Fibroblast of the aortic adventitia (primary cell): ENCODE data around the gene ACE. TPM values are rescaled to one million over a fixed set of nuclear protein-coding genes. Genes with fewer than 3 reads are reported as not detected.

ENCODE experiments used
- DNase-seq: peaks from one replicate; pipeline ENCODE4 v3.0.0-alpha.2; 2010; ENCODE audit warnings: low read depth
- H3K4me3 ChIP-seq: 2 replicates; pipeline ENCODE4 v1.5.1; 2011; ENCODE audit warnings: low read depth, mild to moderate bottlenecking, control low read depth, low read length, moderate library complexity
- total RNA-seq: library from RNA; depleted of rRNA; stranded (reverse); fragments of >200 nt; gene quantifications from 2 replicates; pipeline ENCODE4 v1.2.3, GENCODE V29; 2012; ENCODE audit warnings: low replicate concordance
- TF ChIP-seq, protein P1 (sequence below): IDR thresholded peaks from 2 replicates; pipeline ENCODE4 v1.5.1; 2011; ENCODE audit warnings: mild to moderate bottlenecking, low read length, control low read depth, inconsistent platforms; ENCODE audit not compliant: insufficient read depth

The ACE gene
- total RNA-seq, 1 donor: 24.3 TPM

DNA sequence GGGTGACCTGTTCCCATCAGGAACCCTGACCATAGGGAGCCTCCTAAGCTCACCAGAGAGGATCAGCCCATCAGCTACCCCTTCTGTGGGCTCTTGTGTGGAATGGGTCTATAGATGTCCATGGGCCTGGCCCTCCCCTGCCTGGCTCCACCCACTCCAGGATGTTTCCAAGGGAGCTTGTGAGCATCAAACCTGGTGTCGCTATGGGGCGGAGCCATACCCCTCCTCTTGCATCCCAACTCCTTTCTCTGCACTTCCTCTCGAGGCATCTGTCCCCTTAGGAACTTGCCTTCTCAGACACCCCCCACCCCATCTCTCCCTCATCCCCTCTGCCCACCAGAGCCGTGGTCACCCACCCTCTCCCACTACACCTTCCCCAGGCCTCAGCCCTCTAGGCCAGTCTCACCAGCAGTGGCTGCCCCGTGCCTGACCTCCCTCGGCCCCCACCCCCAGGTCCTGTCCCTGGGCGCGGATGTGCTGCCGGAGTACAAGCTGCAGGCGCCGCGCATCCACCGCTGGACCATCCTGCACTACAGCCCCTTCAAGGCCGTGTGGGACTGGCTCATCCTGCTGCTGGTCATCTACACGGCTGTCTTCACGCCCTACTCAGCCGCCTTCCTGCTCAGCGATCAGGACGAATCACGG, 56.7 kb downstream of the ACE start:
- no peak overlapping the region for H3K4me3 ChIP-seq
- DNase-seq: no peak
- TF ChIP-seq, protein P1, sequence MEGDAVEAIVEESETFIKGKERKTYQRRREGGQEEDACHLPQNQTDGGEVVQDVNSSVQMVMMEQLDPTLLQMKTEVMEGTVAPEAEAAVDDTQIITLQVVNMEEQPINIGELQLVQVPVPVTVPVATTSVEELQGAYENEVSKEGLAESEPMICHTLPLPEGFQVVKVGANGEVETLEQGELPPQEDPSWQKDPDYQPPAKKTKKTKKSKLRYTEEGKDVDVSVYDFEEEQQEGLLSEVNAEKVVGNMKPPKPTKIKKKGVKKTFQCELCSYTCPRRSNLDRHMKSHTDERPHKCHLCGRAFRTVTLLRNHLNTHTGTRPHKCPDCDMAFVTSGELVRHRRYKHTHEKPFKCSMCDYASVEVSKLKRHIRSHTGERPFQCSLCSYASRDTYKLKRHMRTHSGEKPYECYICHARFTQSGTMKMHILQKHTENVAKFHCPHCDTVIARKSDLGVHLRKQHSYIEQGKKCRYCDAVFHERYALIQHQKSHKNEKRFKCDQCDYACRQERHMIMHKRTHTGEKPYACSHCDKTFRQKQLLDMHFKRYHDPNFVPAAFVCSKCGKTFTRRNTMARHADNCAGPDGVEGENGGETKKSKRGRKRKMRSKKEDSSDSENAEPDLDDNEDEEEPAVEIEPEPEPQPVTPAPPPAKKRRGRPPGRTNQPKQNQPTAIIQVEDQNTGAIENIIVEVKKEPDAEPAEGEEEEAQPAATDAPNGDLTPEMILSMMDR: no peak

DNA sequence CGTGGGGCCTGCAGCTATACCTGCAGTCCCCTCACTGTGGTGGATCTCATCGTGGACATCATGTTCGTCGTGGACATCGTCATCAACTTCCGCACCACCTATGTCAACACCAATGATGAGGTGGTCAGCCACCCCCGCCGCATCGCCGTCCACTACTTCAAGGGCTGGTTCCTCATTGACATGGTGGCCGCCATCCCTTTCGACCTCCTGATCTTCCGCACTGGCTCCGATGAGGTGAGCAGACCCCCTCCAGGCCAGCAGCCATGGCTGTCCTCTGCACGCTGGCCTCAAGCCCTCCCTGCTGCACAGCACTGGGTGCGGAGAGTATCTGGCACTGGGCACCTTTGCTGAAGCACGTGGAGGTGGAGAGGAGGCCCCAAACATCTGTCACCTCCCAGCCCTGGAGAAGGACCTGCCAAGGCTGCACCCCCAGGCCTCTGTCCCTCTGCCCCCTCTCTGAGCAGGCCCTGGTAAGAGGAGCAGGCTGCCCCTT, 57.3 kb downstream of the ACE start:
- no peak for DNase-seq
- no peak overlapping the region for H3K4me3 ChIP-seq
- TF ChIP-seq, protein P1: no peak

DNA sequence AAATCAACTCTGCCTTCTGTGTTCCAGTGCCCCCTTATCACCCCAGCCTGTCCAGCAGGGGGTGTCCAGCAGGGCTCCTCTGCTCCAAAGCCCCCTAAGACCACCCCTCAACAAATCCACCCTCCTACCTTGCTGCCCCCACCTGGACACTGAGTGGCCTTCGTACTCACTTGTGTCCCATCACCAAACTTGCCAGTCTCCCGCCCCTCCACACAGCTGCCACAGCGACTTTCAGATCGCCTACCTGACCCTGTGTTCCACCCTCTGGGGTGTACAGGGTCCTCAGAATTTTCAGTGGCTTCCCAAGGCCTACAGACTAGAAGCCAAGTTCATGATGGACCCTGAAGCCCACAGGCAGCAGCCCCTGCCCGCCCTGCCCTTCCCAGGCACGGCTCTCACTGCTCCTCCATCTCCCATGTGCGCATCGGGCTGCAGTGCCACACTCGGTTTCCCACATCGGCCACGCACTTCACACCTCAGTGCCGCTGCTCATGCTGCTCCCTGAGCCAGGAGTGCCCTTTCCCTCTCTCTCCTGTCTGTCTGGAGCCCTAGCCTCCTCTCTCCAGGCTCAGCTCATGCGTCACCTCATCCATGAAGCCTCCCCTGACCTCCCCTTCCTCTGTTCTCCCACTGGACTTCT, 58.1 kb downstream of the ACE start:
- no peak for DNase-seq
- TF ChIP-seq, protein P1: no peak

DNA sequence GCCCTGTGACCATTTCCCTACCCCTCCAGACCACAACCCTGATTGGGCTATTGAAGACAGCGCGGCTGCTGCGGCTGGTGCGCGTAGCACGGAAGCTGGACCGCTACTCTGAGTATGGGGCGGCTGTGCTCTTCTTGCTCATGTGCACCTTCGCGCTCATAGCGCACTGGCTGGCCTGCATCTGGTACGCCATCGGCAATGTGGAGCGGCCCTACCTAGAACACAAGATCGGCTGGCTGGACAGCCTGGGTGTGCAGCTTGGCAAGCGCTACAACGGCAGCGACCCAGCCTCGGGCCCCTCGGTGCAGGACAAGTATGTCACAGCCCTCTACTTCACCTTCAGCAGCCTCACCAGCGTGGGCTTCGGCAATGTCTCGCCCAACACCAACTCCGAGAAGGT, 58.8 kb downstream of the ACE start:
- TF ChIP-seq, protein P1: no peak
- DNase-seq: no peak
- H3K4me3 ChIP-seq: no peak overlapping the region

More for the DNA sequence above, 58.1 kb downstream of the ACE start:
- H3K4me3 ChIP-seq: no peak overlapping the region

DNA sequence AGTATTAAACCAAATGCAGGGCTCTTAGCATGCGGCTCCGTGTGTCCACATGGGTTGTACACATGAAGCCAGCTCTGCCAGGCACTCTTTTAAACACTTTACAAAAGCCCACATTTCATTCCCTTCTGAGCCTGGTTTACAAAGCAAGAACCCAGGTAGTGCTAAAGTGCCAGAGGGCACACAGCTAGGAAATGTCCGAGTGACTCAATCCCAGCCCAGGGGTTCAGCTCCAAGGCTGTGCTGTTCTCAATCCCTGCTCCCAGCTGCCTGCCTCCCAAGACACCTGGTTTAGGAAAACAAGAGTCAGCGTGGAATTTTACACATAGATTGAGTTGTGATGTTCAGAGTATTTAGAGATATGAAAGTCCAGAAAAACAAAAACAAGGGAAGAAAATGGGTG, 60.1 kb downstream of the ACE start:
- TF ChIP-seq, protein P1: no peak
- H3K4me3 ChIP-seq: no peak overlapping the region
- DNase-seq: no peak

DNA sequence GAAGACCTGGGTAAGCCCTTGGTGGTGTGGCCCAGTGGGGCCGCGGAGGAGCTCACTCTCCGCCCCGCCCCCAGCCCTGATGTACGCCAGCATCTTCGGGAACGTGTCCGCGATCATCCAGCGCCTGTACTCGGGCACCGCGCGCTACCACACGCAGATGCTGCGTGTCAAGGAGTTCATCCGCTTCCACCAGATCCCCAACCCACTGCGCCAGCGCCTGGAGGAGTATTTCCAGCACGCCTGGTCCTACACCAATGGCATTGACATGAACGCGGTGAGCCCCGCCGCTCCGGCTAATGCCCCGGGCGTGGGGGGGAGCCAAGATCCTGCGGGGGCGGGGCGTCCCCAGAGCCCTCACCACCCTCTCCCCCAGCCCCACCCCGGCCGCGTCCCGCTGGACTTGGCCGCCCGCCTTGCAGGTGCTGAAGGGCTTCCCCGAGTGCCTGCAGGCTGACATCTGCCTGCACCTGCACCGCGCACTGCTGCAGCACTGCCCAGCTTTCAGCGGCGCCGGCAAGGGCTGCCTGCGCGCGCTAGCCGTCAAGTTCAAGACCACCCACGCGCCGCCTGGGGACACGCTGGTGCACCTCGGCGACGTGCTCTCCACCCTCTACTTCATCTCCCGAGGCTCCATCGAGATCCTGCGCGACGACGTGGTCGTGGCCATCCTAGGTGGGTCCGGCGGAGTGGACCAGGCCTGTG, 61.3 kb downstream of the ACE start:
- no peak overlapping the region for H3K4me3 ChIP-seq
- no peak for DNase-seq
- TF ChIP-seq, protein P1: no peak
